GM19193 (cell line): ENCODE results near the gene NEU2.

ENCODE experiments used
- POLR2A ChIP-seq: IDR thresholded peaks from 4 replicates; pipeline ENCODE4 v1.6.1; 2011; ENCODE audit not compliant: insufficient read depth, insufficient read length; ENCODE audit errors: extremely low read depth

NEU2 gene

DNA sequence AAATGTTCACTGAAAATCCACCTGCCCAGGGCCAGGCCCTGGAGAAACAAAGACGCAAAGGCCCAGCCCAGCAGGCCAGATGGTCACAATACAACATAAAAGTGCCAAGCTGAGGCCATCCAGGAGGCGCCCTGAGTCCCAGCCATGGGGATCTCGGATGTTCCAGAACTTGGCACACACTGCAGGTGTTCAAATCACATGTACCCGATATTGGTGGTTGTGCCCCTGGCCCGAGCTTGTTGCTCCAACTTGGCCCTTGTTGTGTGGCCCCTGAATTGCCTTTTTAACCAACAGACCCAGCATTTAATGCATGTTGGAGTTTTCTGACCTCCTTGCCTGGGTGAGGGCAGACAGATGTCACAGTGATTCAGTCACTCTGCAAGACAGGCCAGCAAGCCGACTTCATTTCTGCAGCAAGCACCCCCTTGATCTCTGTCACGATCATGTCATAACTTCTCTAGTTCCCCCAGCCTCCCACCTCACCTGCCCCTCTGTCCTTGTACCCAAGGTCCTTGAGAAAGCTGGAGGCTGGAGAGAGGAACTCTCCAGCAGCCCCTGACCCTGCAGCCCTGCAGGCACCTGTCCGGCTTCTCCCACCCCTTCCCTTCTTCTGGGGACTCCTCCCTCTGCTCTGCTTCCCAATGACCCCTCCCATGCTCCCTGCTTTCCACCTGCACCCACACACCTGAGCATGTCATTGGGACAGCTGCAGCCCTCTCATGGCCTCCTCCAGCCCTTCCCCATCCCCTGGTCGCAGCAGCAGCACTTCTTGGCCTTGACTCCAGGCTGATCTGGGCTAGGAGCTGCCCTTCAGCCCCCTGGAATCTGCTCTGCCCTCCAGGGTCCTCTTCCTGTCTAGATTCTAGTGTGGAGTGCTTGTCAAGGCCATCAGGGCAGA, 28.6 kb upstream of the NEU2 start:
- TF ChIP-seq POLR2A: no peak

DNA sequence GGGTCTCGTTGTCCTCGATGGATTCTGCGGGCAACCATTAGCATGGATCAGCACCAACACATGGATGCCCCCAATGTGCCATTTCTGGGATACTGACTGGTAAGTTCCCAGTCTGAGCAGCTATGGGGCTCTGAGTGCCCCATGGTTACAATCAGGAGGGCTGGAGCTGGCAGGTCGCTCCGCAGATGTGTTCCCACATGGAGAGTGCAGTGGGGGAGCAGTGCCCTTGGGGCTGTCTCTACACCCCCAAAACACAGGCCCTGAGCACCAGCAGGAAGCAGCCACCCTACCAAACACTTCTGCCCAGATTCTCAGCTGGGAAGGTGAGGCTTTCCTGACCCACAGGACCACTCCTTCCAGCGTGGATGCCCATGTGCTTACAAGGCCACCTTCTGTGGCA, 27.4 kb upstream of the NEU2 start:
- TF ChIP-seq POLR2A: no peak

DNA sequence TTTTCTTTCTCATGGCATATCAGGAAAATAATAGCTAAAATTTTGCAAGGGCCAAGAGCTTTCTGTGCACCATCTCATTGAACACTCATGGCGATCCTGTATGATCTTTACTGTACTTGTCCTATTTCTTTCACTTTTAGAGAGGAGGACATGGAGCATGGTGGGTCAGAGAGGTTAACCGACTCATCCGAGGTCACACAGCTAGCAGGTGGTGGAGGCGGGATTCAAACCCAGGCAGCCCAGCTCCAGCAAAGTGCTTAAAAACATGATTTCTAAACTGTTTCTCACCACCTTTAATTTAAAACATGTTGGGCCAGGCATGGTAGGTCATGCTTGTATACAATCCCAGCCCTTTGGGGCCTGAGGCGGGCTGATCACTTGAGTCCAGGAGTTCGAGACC, 25.8 kb upstream of the NEU2 start:
- no peak for TF ChIP-seq POLR2A

DNA sequence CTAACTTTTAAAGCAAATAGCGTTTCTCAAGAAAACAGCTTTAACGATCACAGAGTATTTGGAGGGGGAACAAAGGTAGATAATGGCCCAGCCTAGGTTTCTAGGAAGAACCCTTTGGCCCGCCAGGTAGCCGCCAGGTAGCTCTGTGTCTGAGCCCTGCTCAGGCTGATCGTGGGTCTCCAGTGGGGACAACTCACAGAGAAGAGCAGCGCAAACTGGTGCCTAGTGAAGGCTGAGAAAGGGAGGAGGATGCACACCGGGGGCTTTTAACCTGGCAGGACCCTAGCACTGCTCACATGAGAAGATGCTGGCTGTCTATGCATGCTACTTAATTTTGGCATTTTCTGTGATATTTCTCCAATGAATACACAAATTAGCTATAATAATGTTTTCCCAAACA, 25.2 kb upstream of the NEU2 start:
- no peak for TF ChIP-seq POLR2A

DNA sequence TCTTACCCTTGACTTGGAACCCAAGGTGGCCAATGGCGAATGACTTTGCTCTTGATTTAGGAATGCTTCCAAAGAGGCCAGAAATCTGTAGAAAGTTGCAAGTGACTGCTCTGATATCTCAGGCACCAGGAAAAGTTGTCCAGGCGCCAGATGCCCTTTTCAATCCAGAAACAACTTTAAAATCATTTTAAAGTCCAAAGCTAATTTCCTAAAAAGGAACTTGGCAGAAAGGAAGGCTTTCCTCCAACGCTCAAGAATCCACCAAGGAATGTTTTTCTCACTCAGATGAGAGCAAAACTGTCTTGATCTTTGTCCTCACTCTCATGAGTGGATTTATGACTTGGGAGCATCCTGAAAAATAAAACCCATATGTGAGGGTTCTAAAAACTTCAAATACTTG, 24.7 kb upstream of the NEU2 start:
- TF ChIP-seq POLR2A: no peak

DNA sequence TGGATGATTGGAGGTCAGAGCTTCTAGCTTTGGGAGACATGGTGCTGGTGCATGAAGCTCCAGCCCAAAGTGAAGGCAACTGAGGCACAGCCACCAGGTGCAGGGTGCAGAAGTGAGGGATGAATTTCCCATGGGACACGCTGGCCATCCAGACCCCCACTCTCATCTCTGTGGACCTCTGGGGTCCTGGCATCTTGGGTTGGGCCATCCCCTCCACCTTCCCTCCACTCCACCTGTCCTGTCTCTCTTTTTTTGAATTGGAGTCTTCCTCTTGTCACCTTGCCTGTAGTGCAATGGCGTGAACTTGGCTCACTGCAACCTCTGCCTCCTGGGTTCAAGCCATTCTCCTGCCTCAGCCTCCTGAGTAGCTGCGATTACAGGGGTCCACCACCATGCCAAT, 22.8 kb upstream of the NEU2 start:
- TF ChIP-seq POLR2A: no peak

DNA sequence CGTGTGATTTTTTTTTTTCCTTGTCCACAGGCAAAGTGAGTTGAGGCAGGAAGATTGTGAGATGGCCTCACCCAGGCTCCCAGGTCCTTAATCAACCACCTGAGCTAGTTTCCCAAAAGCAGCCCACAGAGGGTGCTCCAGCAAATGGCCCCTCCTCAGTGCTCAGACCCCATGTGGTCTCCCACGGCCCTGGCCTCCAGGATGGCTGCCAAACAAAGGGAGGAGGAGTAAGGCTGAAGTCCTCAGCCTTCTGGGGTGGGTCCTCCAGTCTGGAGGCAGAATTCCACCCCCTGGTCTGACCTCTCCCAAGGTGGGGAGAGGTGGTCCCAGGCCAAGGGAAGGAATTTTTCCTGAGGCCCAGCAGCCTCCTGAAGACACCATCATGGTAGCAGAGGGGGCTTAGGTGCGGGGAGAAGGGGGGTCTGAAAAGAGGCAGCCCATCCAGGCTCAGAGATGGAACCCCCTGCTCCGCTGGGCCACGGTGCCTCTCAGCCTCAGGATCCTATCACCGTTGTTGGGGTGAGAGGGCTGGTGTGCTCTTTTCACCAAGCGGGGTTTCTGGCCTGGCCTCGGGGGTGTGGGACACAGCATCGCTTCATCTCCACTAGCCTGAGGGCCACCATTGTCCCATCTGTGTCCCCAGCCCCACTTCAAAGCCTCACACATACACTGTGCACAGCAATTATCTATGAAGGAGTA, 21.8 kb upstream of the NEU2 start:
- TF ChIP-seq POLR2A: no peak

DNA sequence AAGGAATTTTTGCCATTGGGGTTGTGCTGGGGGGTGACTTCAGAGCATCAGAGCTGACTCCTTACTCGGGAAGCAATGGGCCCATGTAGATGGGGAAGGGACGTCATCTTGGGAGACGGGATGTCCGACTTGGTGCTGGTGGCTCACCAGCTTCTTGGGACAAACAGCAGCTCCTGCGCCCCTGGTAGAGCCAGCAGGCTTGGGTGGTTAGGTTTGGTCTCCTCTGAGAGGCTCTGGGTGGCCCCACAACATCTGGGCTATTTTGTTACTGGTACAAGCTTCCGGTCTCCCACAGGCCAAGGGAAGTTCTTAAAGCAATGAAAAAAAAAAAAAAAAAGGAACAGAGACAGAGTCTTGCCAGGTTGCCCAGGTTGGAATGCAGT, 21.2 kb upstream of the NEU2 start:
- TF ChIP-seq POLR2A: no peak

DNA sequence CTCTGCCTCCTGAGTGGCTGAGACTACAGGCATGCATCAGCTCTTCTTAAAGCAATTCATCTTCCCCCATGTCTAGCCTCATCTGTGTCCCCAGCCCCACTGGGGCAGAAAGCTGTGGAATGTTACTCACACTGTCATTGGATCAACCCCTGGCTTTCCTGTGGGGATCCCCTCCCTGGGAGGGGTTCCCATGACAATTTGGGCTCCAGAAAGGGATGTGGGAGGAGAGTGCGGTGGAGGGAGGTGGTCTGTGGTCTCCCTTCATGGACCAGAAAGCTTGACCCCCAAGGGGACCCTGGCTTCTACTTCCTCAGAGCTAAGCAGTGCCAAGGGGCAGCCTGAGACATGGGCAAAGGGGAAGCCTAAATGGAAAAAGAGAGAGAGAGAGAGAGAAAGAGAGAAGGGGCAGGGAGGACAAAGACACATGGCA, 20.8 kb upstream of the NEU2 start:
- no peak for TF ChIP-seq POLR2A

DNA sequence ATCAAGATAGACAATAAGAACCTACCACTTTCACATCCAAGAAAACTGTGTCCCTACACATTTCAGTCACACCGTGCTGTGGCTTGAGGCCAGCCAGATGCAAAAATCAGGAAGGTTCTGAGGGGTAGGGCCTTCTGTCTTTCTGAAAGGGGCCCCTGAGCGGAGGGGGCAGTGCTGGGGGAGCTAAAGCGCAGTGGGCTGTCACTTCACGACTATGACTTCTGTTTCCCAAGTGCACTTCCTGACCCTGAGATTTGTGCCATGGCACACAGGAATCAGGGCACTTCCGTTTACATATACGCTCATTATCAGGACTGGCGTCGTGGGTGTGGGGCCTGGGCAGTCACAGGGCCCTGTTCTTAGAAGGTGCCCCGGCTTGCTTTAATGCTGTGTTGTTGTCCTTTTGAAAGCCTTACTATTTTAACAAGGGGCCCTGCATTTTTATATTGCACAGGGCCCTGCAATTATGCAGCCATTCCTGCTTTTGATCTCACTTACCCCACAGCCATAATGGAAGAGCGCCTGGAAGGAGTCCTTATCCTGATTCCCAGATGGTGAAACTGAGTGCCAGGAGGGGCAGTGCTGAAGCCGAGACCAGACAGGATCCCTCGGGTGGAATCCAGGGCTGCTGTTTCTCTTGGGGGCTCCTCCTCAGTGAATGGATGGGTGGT, 20.0 kb upstream of the NEU2 start:
- TF ChIP-seq POLR2A: no peak

DNA sequence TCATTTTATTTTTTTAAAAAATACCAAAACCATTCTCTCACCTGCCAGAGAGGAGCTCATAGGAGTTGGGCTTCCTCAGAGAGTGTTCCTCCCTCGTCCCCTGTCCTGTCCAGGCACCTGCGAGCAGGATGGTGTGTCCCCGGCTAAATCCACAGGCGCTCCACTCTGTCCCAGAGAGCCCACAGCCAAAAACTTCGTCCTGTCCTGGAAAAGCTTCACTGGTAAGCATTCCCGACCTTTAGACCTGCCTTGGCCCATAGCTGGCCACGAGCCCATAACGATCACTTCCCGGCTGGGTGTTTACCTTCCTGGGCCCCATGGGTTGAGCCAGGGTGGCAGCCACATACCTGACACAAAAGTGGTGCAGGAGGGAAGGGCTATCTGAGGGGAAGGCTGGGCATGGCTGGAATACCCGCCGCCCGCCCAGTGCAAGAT, 19.4 kb upstream of the NEU2 start, which contains the start of gene NGEF:
Gene NGEF, minus strand, starts transcription at position 230 of the 435 bp plus-strand sequence. CDS start 38,366 bp downstream, outside the sequence.
- TF ChIP-seq POLR2A: no peak

DNA sequence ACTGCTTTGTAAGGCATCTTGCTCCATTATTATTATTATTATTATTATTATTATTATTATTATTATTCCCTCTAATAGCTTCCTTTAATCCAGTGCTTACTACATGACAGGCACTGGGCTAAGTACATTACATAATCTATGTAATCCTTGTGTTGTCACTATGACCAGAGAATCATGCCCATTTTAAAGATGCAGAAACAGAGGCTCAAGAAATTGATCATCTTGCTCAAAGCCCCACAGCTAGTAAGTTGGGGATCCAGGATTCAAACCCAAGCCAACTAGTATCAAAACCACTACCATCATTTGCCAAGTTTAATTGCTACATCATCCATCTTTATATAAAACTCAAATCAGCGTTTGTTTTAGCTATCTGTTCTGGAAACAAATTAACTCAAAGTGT, 18.8 kb upstream of the NEU2 start:
- no peak for TF ChIP-seq POLR2A

DNA sequence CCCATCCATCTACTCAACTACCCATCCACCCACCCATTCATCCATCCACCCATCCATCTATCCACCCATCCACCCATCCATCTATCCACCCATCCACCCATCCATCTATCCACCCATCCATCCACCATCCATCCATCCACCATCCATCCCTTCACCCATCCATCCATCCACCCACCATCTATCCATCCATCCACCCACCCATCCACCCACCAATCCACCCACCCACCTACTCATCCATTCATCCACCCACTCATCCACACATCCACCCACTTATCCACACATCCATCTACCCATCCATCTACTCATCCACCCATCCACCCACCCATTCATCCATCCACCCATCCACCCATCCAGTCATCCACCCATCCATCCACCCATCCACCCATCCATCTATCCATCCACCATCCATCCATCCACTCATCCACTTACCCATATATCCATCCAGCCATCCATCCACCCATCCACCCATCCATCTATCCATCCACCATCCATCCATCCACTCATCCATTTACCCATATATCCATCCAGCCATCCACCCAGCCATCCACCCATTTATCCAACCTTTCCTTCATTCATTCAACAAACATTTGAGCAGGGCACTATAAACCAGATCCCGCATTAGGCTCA, 17.3 kb upstream of the NEU2 start:
- no peak for TF ChIP-seq POLR2A

DNA sequence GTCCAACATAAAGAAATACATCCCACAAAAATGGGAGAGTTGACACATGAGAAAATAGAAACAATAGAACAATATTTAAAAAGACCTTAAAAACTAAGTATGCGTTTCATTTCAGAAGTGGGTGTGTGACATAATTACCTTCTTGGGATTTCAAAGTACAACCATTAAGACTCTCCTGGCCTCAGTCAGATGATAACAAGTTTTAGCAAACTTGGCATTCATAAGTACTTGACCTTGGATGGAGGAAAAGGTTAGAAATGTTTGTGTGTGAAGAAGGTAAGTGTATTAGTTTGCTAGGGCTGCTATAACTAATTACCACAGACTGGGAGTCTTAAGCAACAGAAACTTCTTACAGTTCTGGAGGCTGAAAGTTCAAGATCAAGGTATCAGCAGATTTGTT, 14.5 kb upstream of the NEU2 start:
- no peak for TF ChIP-seq POLR2A

DNA sequence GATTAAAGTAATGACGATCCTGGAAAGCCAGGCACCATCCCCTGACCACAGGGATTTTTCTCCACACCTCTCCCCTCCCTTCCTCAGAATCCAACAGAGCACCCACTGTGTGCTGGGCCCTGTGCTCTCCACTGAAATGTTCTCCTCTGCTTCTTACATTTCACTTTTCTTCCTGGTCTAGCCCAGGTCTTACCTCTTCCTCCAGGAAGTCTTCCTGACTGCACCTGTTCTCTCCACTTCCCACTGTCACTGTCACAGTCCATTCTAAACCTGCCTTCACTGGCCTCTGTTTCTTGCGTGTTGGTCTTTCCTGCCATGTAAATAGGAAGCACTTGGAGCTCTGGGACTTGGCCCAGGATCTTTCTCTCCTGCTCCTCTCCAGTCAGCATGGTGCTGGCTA, 12.0 kb upstream of the NEU2 start:
- TF ChIP-seq POLR2A: no peak

DNA sequence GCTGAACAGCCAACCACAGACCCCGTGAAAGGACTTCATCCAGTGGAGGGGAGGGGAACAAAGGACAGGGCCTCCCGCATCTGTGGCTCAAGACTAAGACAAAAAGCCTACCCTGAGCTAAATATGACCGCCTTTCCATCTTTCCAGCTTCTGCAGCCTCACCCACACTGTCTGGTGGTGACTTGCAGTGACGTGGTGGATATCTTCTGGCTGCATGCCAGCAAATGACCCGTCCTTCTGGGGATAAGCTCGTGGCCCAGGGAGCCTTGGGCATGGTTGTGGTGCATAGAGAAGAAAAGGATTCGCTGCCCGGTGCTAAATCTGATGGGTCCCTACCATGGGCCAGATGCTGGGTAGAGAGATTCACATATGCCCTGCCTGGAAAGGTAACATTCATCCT, 10.7 kb upstream of the NEU2 start:
- TF ChIP-seq POLR2A: no peak

DNA sequence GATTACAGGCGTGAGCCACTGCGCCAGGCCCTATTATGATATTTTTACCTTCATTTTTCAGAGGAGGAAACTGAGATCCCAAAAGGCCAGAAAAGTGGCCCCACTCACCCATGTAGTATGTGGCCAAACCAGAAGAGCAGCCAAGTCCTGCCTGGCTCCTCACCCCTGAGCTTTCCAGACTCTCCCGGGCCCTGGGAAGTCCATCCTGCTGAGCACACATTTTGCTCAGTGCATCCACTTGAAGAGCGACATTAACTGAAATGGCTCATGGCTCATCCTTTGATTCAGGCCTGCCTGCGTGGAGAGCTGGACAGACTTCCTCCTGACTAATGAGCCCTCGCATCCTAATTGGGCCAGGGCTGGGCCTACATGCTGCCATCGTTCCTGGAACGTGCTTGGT, 9.9 kb upstream of the NEU2 start:
- no peak for TF ChIP-seq POLR2A
